Epidermal melanocyte (primary cell): Measurements from ENCODE around the gene GAS2L3.

Experiments used
- DNase-seq: peaks from one replicate; pipeline ENCODE4 v3.0.0; 2011; ENCODE audit warnings: low spot score; ENCODE audit not compliant: insufficient read length

Gene GAS2L3

GRCh38 chr12:100656856-100657255 is 83.4 kb downstream of the GAS2L3 start:
- no peak for DNase-seq

- DNase-seq = no peak
Observed at GRCh38 chr12:100661300-100661951, 87.9 kb downstream of the GAS2L3 start.

- no peak for DNase-seq
Observed at GRCh38 chr12:100666588-100666987, 93.1 kb downstream of the GAS2L3 start.

- peak; percentile 63 for DNase-seq
Observed at GRCh38 chr12:100668945-100669536, 95.6 kb downstream of the GAS2L3 start.

- DNase-seq = no peak
Observed at GRCh38 chr12:100669922-100670321, 96.4 kb downstream of the GAS2L3 start.

GRCh38 chr12:100671396-100672074 is 98.1 kb downstream of the GAS2L3 start:
- no peak for DNase-seq

GRCh38 chr12:100672075-100672592 is 98.7 kb downstream of the GAS2L3 start:
- no peak for DNase-seq

GRCh38 chr12:100674036-100674888 is 100.8 kb downstream of the GAS2L3 start:
- no peak for DNase-seq
